HepG2 (cell line): ENCODE measurements around the gene HLA-DPA1. TPM values are rescaled to one million over a fixed set of nuclear protein-coding genes. Genes with fewer than 3 reads are reported as not detected.

Experiments
- ATAC-seq: fragments of 200-7000 bp; cut with Tn5 transposase; 3 replicates; pipeline ENCODE4 v1.9.1; 2020; ENCODE audit warnings: mild to moderate bottlenecking, moderate library complexity
- BruUV-seq: library from RNA; stranded (reverse); fragments of 400-500 nt; replicated peaks from 2 replicates; lab custom pipeline; 2021; lab: Mats Ljungman, UMichigan
- CTCF ChIA-PET: fragments of 300-600 bp; formaldehyde crosslinking; extraction: SDS; loops from one replicate; lab custom pipeline; 2021; ENCODE audit warnings: low total read pairs, inconsistent platforms, low intra/inter-chr PET ratio; lab: Yijun Ruan, JAX
- POLR2A ChIA-PET: fragments of 350-600 bp; sonication (Branson Sonifier 250); formaldehyde crosslinking; loops from one replicate; lab custom pipeline; 2020; ENCODE audit warnings: antibody characterized with exemption, inconsistent platforms; lab: Yijun Ruan, JAX
- DNase-seq: peaks from one replicate; pipeline ENCODE4 v3.0.0-alpha.2; 2015; ENCODE audit warnings: low spot score
- FAIRE-seq: peaks from 3 replicates; lab custom pipeline; 2011; peaks lifted over from hg19 to GRCh38; lab: Jason Lieb, UNC
- H2AFZ ChIP-seq: one replicate; pipeline ENCODE4 v1.6.1; 2011; ENCODE audit warnings: low read length, inconsistent platforms
- H3K27ac ChIP-seq: fragments of 300-600 bp; 3 replicates; pipeline ENCODE4 v1.8.0; 2011; ENCODE audit warnings: mixed run types, mild to moderate bottlenecking, mixed read lengths, low read length, inconsistent platforms; ENCODE audit not compliant: insufficient read depth; ENCODE audit errors: extremely low read length
- H3K27me3 ChIP-seq, 2 experiments: fragments of 200-600 bp in 1 of 2; 2 replicates in 1 of 2; 3 replicates in 1 of 2; pipeline versions ENCODE4 v1.6.0 to v1.8.0; 2011; ENCODE audit warnings: low read length in 2 of 2, mild to moderate bottlenecking in 2 of 2, moderate library complexity in 2 of 2, inconsistent platforms in 1 of 2; ENCODE audit not compliant: insufficient read depth in 2 of 2, control insufficient read depth in 1 of 2
- H3K36me3 ChIP-seq, 2 experiments: fragments of 200-600 bp in 1 of 2; replicated peaks in 1 of 2; 2 replicates in 1 of 2; 3 replicates in 1 of 2; pipeline versions ENCODE4 v1.5.1 to v1.8.0; 2011; ENCODE audit warnings: low read length in 2 of 2, inconsistent platforms in 1 of 2; ENCODE audit not compliant: insufficient read depth in 2 of 2, control insufficient read depth in 1 of 2
- H3K4me1 ChIP-seq: 2 replicates; pipeline ENCODE4 v1.5.1; 2012; ENCODE audit warnings: low read length, inconsistent platforms; ENCODE audit not compliant: insufficient read depth
- H3K4me2 ChIP-seq: 2 replicates; pipeline ENCODE4 v1.6.0; 2011; ENCODE audit warnings: low read depth, low read length, inconsistent platforms
- H3K4me3 ChIP-seq, 3 experiments: fragments of 200-600 bp in 1 of 3; sonication (generic), shearing (Covaris generic) in 1 of 3; replicated peaks in 1 of 3; 2 replicates each; pipeline ENCODE4 v1.5.1; 2011 to 2016; ENCODE audit warnings: low read length in 3 of 3, inconsistent platforms in 2 of 3, low read depth in 2 of 3, mild to moderate bottlenecking in 2 of 3, control low read depth in 1 of 3, mixed read lengths in 1 of 3; ENCODE audit not compliant: insufficient read depth in 1 of 3
- H3K79me2 ChIP-seq: one replicate; pipeline ENCODE4 v1.6.1; 2011; ENCODE audit warnings: low read length, inconsistent platforms; ENCODE audit not compliant: insufficient read depth
- H3K9ac ChIP-seq: 2 replicates; pipeline ENCODE4 v1.6.0; 2011; ENCODE audit warnings: mild to moderate bottlenecking, low read depth, low read length, inconsistent platforms; ENCODE audit not compliant: insufficient read depth
- H3K9me3 ChIP-seq: 2 replicates; pipeline ENCODE4 v1.5.1; 2012; ENCODE audit warnings: mild to moderate bottlenecking, low read length
- H4K20me1 ChIP-seq: 2 replicates; pipeline ENCODE4 v1.6.0; 2011; ENCODE audit warnings: inconsistent platforms, mild to moderate bottlenecking, low read length, moderate library complexity; ENCODE audit not compliant: insufficient read depth
- ATF7 ChIP-seq, 2 experiments: fragments of 450-650 bp in 1 of 2; sonication (generic) in 1 of 2; formaldehyde crosslinking in 1 of 2; IDR thresholded peaks; 2 replicates each; pipeline versions ENCODE4 v1.4.0 to v1.6.1; 2016 to 2020; ENCODE audit warnings: antibody characterized with exemption in 1 of 2, mild to moderate bottlenecking in 1 of 2, missing genetic modification reagents in 1 of 2
- ELF4 ChIP-seq: sonication (generic); formaldehyde crosslinking; IDR thresholded peaks from 2 replicates; pipeline ENCODE4 v1.5.0; 2020; ENCODE audit warnings: missing genetic modification reagents, mild to moderate bottlenecking, moderate library complexity, borderline replicate concordance
- ETV6 ChIP-seq: sonication (generic); formaldehyde crosslinking; conservative IDR thresholded peaks from 2 replicates; pipeline ENCODE4 v1.4.0; 2020; ENCODE audit warnings: missing genetic modification reagents
- IRF2 ChIP-seq: IDR thresholded peaks from 2 replicates; pipeline ENCODE4 v1.6.1; 2018; ENCODE audit warnings: missing genetic modification reagents, missing compliant biosample characterization
- JUN ChIP-seq: sonication (generic); formaldehyde crosslinking; IDR thresholded peaks from 2 replicates; pipeline ENCODE4 v1.4.0; 2020; ENCODE audit warnings: mild to moderate bottlenecking, missing genetic modification reagents
- KAT2B ChIP-seq: fragments of 150-350 bp; IDR thresholded peaks from 2 replicates; pipeline ENCODE4 v1.6.1; 2014; ENCODE audit warnings: low read depth, low read length, borderline replicate concordance
- MZF1 ChIP-seq: sonication (generic); formaldehyde crosslinking; IDR thresholded peaks from 2 replicates; pipeline ENCODE4 v1.8.1; 2023; ENCODE audit warnings: mild to moderate bottlenecking, missing genetic modification reagents, borderline replicate concordance
- SP4 ChIP-seq: sonication (generic); formaldehyde crosslinking; IDR thresholded peaks from 2 replicates; pipeline ENCODE4 v1.8.1; 2023; ENCODE audit warnings: mild to moderate bottlenecking, missing genetic modification reagents
- TBX2 ChIP-seq: sonication (generic); formaldehyde crosslinking; IDR thresholded peaks from 2 replicates; pipeline ENCODE4 v1.5.0; 2020; ENCODE audit warnings: missing genetic modification reagents, mild to moderate bottlenecking, borderline replicate concordance
- ZMYM3 ChIP-seq: sonication (generic); formaldehyde crosslinking; IDR thresholded peaks from 2 replicates; pipeline ENCODE4 v1.5.1; 2020; ENCODE audit warnings: mild to moderate bottlenecking, missing genetic modification reagents
- ZNF883 ChIP-seq: sonication (generic); formaldehyde crosslinking; IDR thresholded peaks from 2 replicates; pipeline ENCODE4 v1.5.1; 2020; ENCODE audit warnings: mild to moderate bottlenecking, missing genetic modification reagents; ENCODE audit errors: not compliant biosample characterization
- WGBS: methylation state at CpG from one replicate; pipeline ENCODE4 v1.1.6; 2017; ENCODE audit warnings: low lambda C conversion rate; 5-methylcytosine and 5-hydroxymethylcytosine counted together
- in situ Hi-C: cut with HindIII; loops from 2 replicates; pipeline ENCODE4 v1.10.0; 2017; ENCODE audit warnings: low pct_unique_long_range_greater_than_20kb; ENCODE audit not compliant: extremely low pct_ligation_motif_present
- intact Hi-C: fragments of 100-400 bp; cut with micrococcal nuclease; formaldehyde crosslinking; loops from one replicate; pipeline ENCODE4 v1.10.0; 2022; ENCODE audit not compliant: unreplicated experiment
- polyA plus RNA-seq, 8 experiments: library from polyadenylated mRNA; depleted of rRNA in 3 of 8; stranded (reverse) in 7 of 8; unstranded in 1 of 8; fragments of >200 nt; fragmentation: Illumina TruSeq in 4 of 8; extraction: Trizol in 4 of 8; gene quantifications; 2 replicates each; pipeline versions ENCODE4 v1.2.1 to v1.2.3, GENCODE V29; 2011 to 2016; ENCODE audit warnings: low read depth in 4 of 8, missing spikeins in 1 of 8, mixed read lengths in 1 of 8; ENCODE audit not compliant: insufficient read depth in 1 of 8
- total RNA-seq, 5 experiments: library from RNA; depleted of rRNA; stranded (reverse); fragments of >200 nt; fragmentation: Illumina TruSeq; extraction: Trizol; gene quantifications; 2 replicates each; pipeline ENCODE4 v1.2.3, GENCODE V29; 2016; ENCODE audit warnings: low read depth in 1 of 5
- TF ChIP-seq, protein P1 (sequence below): IDR thresholded peaks from 2 replicates; pipeline ENCODE4 v1.6.1; 2018; ENCODE audit warnings: missing genetic modification reagents
- TF ChIP-seq, protein P2 (sequence below): sonication (generic); formaldehyde crosslinking; IDR thresholded peaks from 2 replicates; pipeline ENCODE4 v1.4.0; 2020; ENCODE audit warnings: missing genetic modification reagents
- TF ChIP-seq, protein P3 (sequence below): sonication (generic); formaldehyde crosslinking; IDR thresholded peaks from 2 replicates; pipeline ENCODE4 v1.5.0; 2020; ENCODE audit warnings: mild to moderate bottlenecking, missing genetic modification reagents
- TF ChIP-seq, protein P4 (sequence below): sonication (generic); formaldehyde crosslinking; IDR thresholded peaks from 2 replicates; pipeline ENCODE4 v1.5.0; 2020; ENCODE audit warnings: missing genetic modification reagents

The HLA-DPA1 gene
- total and polyA plus RNA-seq, 2 of the 13 experiments (the other 11 are each of a cell fraction or from before 2014, with no cell fraction given): not detected

DNA sequence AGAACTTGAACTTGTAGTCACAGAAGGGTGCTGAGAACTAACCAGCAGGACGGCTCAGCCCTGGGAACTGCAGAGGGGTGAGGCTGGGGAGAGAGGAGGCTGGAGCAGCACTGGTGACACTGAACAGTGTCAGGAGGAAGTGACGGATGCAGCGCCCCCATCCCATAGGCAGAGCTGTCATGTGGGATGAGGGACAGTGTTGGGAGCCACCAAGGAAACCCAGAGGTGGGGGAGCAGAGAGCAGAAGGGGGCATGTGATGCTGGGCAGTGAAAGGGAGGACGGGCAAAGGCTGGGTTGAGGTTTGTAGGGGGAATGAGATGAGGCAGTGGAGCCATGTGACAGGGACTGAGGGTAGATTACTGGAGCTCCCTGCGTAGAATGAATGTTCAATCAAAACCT is 4.5 kb upstream of the HLA-DPA1 start:
- intact Hi-C loops (no loop called here), in situ Hi-C loops (no loop called here)
- no peak overlapping the region for H3K9ac ChIP-seq
- FAIRE-seq (no peak), ATAC-seq (no peak), DNase-seq (no peak)
- 11% methylated on average over 5 of the region's 5 CpGs for WGBS
- BruUV-seq: no TSS peak
- no peak overlapping the region for H3K4me3 ChIP-seq
- POLR2A ChIA-PET: no interaction called here
- peaks cover 2 to 43% of the 10 kb centered on the region in 2 experiments; a peak in 4 of 5 replicates for H3K27me3 ChIP-seq
- H3K79me2 ChIP-seq: no peaks in the 10 kb centered on the region
- no peak overlapping the region for H3K27ac ChIP-seq
- CTCF ChIA-PET: no interaction called here
- H3K9me3 ChIP-seq: no peaks in the 10 kb centered on the region
- no peak overlapping the region for H2AFZ ChIP-seq
- H3K4me1 ChIP-seq: no peaks in the 10 kb centered on the region
- H3K4me2 ChIP-seq: no peak overlapping the region
- no peaks in the 10 kb centered on the region for H3K36me3 ChIP-seq
- H4K20me1 ChIP-seq: no peaks in the 10 kb centered on the region
- TF ChIP-seq KAT2B: no peak
- TF ChIP-seq, protein P1, sequence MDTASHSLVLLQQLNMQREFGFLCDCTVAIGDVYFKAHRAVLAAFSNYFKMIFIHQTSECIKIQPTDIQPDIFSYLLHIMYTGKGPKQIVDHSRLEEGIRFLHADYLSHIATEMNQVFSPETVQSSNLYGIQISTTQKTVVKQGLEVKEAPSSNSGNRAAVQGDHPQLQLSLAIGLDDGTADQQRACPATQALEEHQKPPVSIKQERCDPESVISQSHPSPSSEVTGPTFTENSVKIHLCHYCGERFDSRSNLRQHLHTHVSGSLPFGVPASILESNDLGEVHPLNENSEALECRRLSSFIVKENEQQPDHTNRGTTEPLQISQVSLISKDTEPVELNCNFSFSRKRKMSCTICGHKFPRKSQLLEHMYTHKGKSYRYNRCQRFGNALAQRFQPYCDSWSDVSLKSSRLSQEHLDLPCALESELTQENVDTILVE (CRISPR knock-in tag): no peak
- no peak for TF ChIP-seq JUN (CRISPR knock-in tag)
- TF ChIP-seq MZF1 (CRISPR knock-in tag): no peak
- TF ChIP-seq, protein P2, sequence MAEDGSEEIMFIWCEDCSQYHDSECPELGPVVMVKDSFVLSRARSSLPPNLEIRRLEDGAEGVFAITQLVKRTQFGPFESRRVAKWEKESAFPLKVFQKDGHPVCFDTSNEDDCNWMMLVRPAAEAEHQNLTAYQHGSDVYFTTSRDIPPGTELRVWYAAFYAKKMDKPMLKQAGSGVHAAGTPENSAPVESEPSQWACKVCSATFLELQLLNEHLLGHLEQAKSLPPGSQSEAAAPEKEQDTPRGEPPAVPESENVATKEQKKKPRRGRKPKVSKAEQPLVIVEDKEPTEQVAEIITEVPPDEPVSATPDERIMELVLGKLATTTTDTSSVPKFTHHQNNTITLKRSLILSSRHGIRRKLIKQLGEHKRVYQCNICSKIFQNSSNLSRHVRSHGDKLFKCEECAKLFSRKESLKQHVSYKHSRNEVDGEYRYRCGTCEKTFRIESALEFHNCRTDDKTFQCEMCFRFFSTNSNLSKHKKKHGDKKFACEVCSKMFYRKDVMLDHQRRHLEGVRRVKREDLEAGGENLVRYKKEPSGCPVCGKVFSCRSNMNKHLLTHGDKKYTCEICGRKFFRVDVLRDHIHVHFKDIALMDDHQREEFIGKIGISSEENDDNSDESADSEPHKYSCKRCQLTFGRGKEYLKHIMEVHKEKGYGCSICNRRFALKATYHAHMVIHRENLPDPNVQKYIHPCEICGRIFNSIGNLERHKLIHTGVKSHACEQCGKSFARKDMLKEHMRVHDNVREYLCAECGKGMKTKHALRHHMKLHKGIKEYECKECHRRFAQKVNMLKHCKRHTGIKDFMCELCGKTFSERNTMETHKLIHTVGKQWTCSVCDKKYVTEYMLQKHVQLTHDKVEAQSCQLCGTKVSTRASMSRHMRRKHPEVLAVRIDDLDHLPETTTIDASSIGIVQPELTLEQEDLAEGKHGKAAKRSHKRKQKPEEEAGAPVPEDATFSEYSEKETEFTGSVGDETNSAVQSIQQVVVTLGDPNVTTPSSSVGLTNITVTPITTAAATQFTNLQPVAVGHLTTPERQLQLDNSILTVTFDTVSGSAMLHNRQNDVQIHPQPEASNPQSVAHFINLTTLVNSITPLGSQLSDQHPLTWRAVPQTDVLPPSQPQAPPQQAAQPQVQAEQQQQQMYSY (CRISPR knock-in tag): no peak
- no peak for TF ChIP-seq SP4 (CRISPR knock-in tag)
- TF ChIP-seq, protein P3, sequence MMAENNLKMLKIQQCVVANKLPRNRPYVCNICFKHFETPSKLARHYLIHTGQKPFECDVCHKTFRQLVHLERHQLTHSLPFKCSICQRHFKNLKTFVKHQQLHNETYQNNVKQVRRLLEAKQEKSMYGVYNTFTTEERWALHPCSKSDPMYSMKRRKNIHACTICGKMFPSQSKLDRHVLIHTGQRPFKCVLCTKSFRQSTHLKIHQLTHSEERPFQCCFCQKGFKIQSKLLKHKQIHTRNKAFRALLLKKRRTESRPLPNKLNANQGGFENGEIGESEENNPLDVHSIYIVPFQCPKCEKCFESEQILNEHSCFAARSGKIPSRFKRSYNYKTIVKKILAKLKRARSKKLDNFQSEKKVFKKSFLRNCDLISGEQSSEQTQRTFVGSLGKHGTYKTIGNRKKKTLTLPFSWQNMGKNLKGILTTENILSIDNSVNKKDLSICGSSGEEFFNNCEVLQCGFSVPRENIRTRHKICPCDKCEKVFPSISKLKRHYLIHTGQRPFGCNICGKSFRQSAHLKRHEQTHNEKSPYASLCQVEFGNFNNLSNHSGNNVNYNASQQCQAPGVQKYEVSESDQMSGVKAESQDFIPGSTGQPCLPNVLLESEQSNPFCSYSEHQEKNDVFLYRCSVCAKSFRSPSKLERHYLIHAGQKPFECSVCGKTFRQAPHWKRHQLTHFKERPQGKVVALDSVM (CRISPR knock-in tag): no peak
- no peak for TF ChIP-seq ZMYM3 (CRISPR knock-in tag)
- no peak for TF ChIP-seq ETV6
- TF ChIP-seq ZNF883 (CRISPR knock-in tag): no peak
- no peak for TF ChIP-seq ATF7 (IDR thresholded peaks at IDR 0.05)
- TF ChIP-seq ATF7 (CRISPR knock-in tag; IDR thresholded peaks at IDR 0.05): no peak
- TF ChIP-seq TBX2 (CRISPR knock-in tag): no peak
- TF ChIP-seq IRF2 (CRISPR knock-in tag): no peak
- TF ChIP-seq, protein P4, sequence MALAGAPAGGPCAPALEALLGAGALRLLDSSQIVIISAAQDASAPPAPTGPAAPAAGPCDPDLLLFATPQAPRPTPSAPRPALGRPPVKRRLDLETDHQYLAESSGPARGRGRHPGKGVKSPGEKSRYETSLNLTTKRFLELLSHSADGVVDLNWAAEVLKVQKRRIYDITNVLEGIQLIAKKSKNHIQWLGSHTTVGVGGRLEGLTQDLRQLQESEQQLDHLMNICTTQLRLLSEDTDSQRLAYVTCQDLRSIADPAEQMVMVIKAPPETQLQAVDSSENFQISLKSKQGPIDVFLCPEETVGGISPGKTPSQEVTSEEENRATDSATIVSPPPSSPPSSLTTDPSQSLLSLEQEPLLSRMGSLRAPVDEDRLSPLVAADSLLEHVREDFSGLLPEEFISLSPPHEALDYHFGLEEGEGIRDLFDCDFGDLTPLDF (CRISPR knock-in tag): no peak
- no peak for TF ChIP-seq ELF4 (CRISPR knock-in tag)
